Measurements from ENCODE around the gene OXCT2. TPM values are rescaled to one million over a fixed set of nuclear protein-coding genes. Genes with fewer than 3 reads are reported as not detected.

The OXCT2 gene
- total RNA-seq, 1 experiment from 2014 or later: 1.3 TPM

DNA sequence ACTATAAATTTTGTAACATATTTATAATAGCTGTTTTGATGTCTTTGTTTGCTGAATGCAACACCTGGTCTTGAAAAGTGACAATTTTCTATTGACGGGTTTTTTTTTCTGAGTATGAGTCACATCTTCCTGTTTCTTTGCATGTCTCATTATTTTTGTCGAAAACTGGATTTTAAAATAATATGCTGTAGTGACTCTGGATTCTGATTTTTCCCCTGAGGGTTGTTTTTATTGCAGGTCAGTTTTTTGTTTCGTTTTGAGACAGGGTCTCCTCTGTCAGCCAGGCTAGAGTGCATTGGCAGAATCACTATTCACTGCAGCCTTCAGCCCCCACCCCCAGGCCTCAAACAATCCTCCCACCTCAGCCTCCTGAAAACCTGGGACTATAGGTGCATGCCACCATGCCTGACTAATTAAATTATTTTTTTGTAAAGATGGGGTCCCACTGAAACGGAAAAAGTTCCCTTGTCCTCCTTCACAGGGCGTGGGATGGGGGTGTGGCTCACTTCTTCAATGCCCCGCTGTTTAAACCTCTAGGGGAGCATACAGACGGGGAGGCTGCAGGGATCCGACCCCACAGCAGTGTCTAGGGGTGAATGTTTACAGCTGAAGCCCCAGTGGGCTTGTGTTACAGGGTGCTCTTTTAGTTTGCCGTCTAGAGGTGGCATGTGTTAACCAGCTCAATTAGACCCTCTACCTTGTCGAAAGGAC, 43.8 kb downstream of the OXCT2 start:
- TF ChIP-seq CTCF (conservative IDR thresholded peaks at IDR 0.05) (no peak), EZH2 (IDR thresholded peaks at IDR 0.05; ENCODE audit: low read depth) (no peak)
- no TSS peak for BruUV-seq (replicated peaks)
- Histone ChIP-seq H3K36me3 (ENCODE audit: low read depth) (no peaks in the 10 kb centered on the region), H3K27me3 (ENCODE audit: insufficient read depth, low read depth) (peaks cover 9% of the 10 kb centered on the region), H2AFZ (no peak overlapping the region), H3K9me2 (ENCODE audit: insufficient read depth) (no peaks in the 10 kb centered on the region), H3K4me3 (no peak overlapping the region), H3K4me2 (no peak overlapping the region), H3K9me3 (ENCODE audit: insufficient read depth, low read depth) (no peaks in the 10 kb centered on the region), H3F3A (ENCODE audit: insufficient read depth, low read depth) (no peaks in the 10 kb centered on the region), H3K27ac (no peak overlapping the region), H3K79me2 (ENCODE audit: low read depth) (no peaks in the 10 kb centered on the region), H4K20me1 (ENCODE audit: insufficient read depth) (no peaks in the 10 kb centered on the region), H3K4me1 (replicated peaks; ENCODE audit: insufficient read depth) (no peaks in the 10 kb centered on the region)
- CTCF ChIA-PET: no interaction called here
- intact Hi-C loops (cut with micrococcal nuclease; ENCODE audit: unreplicated experiment): no loop called here
- DNase-seq: no peak
- POLR2A ChIA-PET (ENCODE audit: unreplicated experiment): no interaction called here

DNA sequence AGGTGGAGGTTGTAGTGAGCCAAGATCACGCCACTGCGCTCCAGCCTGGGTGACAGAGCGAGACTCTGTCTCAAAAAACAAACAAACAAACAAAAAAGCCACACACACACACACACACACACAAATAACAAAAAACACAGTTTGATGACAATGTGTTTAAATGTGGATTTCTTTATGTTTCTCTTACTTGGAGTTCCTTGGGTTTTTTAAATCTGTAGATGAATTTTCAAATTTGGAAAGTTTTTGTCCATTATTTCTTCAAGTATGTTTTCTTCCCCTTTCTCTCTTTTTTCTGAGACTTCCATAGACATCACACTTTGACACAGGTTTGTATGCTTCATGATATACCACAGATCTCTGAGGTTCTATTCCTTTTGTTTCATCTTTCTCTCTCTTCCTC, 44.5 kb downstream of the OXCT2 start:
- no peak for DNase-seq
- peaks cover 9% of the 10 kb centered on the region for H3K27me3 ChIP-seq (ENCODE audit: insufficient read depth, low read depth)
- H3K4me2 ChIP-seq: no peak overlapping the region
- no peak overlapping the region for H3K4me3 ChIP-seq
- H4K20me1 ChIP-seq (ENCODE audit: insufficient read depth): no peaks in the 10 kb centered on the region
- CTCF ChIA-PET: interaction anchor here (0.6 kb wide), 1 partner anchor 360 kb away, joined by 8 read pairs; no protein-coding TSS in a partner anchor
- no peak overlapping the region for H2AFZ ChIP-seq
- TF ChIP-seq EZH2 (IDR thresholded peaks at IDR 0.05; ENCODE audit: low read depth): no peak
- TF ChIP-seq CTCF (conservative IDR thresholded peaks at IDR 0.05): no peak
- H3K27ac ChIP-seq: no peak overlapping the region
- H3K4me1 ChIP-seq (replicated peaks; ENCODE audit: insufficient read depth): no peaks in the 10 kb centered on the region
- no peaks in the 10 kb centered on the region for H3K9me3 ChIP-seq (ENCODE audit: insufficient read depth, low read depth)
- H3K9me2 ChIP-seq (ENCODE audit: insufficient read depth): no peaks in the 10 kb centered on the region
- intact Hi-C loops (cut with micrococcal nuclease; ENCODE audit: unreplicated experiment): no loop called here
- POLR2A ChIA-PET (ENCODE audit: unreplicated experiment): no interaction called here
- no TSS peak for BruUV-seq (replicated peaks)
- no peaks in the 10 kb centered on the region for H3K79me2 ChIP-seq (ENCODE audit: low read depth)
- H3K36me3 ChIP-seq (ENCODE audit: low read depth): no peaks in the 10 kb centered on the region
- no peaks in the 10 kb centered on the region for H3F3A ChIP-seq (ENCODE audit: insufficient read depth, low read depth)

DNA sequence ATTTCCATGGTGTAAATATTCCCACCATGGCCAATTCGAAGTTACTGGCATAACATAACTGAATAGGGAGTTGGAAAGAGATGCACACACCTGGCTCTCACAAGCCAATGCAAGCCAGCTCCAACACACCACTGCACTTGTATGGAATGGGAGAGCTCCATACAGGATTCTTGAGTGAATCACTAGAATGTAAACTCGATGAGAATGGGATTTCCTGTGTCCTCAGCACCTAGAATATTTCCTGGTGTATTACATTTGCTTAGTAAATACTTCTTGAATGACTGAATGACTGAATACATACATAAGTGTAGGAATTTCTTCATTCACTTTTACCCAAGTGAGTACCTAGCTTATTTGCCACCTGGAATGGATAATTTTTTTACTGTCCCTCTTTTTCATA, 48.7 kb downstream of the OXCT2 start:
- H3K27me3 ChIP-seq (ENCODE audit: insufficient read depth, low read depth): peaks cover 7% of the 10 kb centered on the region
- POLR2A ChIA-PET (ENCODE audit: unreplicated experiment): no interaction called here
- CTCF ChIA-PET: interaction anchor here (0.5 to 1.0 kb wide), 4 partner anchors 78 to 894 kb away, joined by 3 to 14 read pairs (median 4); no protein-coding TSS in a partner anchor
- H3K27ac ChIP-seq: no peak overlapping the region
- no peaks in the 10 kb centered on the region; the same call in 1 of the 2 replicates for H3F3A ChIP-seq (ENCODE audit: insufficient read depth, low read depth)
- no peaks in the 10 kb centered on the region for H3K4me1 ChIP-seq (replicated peaks; ENCODE audit: insufficient read depth)
- no peaks in the 10 kb centered on the region for H4K20me1 ChIP-seq (ENCODE audit: insufficient read depth)
- no peaks in the 10 kb centered on the region for H3K79me2 ChIP-seq (ENCODE audit: low read depth)
- no peaks in the 10 kb centered on the region for H3K9me3 ChIP-seq (ENCODE audit: insufficient read depth, low read depth)
- peak in 1 of 2 experiments; percentile 46 for DNase-seq
- H3K4me3 ChIP-seq: no peak overlapping the region
- intact Hi-C loops (cut with micrococcal nuclease; ENCODE audit: unreplicated experiment): loop anchor here (5.0 kb wide), 1 partner anchor 465 kb away; no protein-coding TSS in a partner anchor
- H3K9me2 ChIP-seq (ENCODE audit: insufficient read depth): no peaks in the 10 kb centered on the region
- TF ChIP-seq EZH2 (IDR thresholded peaks at IDR 0.05; ENCODE audit: low read depth) (no peak), CTCF (conservative IDR thresholded peaks at IDR 0.05) (no peak)
- H3K36me3 ChIP-seq (ENCODE audit: low read depth): no peaks in the 10 kb centered on the region
- BruUV-seq (replicated peaks): no TSS peak
- H2AFZ ChIP-seq: no peak overlapping the region
- H3K4me2 ChIP-seq: no peak overlapping the region
